22Rv1 (cell line): Measurements from ENCODE around the gene SIPA1L3.
A peak's percentile ranks its signal among the peaks of the same experiment; 100 is the strongest.

Experiments used
- ZFX ChIP-seq: fragments of 450-650 bp; IDR thresholded peaks from 2 replicates; pipeline ENCODE4 v1.6.1; 2017; ENCODE audit warnings: antibody characterized with exemption, borderline replicate concordance
- TF ChIP-seq, protein P1 (sequence below): fragments of 450-650 bp; IDR thresholded peaks from 2 replicates; pipeline ENCODE4 v1.5.1; 2017; ENCODE audit warnings: mild to moderate bottlenecking

DNA sequence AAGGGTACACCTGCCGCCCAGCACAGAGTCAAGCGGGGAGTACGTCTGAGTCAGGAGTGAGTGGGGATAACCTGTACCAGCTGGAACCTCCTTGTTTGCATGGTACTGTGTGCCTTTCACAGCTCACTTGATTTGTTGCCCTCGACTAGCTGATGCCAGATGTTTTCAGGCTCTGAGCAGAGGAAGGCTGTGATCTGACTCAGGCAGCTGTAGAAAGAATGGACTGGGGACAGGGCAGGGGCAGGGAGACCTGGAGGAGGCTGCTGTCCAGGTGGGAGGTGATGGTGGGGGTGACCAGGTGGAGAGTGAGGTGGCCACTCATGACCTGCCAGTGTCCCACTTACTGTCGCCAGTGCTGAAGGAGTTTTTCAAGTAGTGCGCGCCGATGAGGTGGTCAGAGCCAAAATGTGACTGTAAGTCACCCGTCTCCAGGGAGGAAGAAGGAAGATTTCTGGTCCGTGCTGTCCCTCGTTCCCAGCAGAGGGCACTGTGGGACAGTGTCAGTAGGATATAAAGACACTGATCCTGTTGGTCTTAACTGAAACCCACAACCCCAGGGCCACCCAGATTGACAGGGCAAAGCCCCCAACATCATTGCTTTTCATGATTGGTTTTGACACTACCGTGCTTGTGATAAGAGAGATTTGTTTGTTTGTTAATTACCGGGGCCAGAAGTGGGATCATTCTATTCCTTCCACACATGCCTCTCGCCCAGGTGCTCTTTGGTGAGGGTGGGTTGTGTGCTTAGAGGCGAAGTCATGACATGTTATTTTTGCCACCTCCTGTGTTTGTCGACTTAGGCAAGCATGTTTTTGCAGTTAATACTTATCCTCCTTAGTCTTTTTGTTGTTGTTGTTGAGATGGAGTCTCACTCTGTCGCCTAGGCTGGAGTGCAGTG is 188.7 kb downstream of the SIPA1L3 start:
- TF ChIP-seq, protein P1, sequence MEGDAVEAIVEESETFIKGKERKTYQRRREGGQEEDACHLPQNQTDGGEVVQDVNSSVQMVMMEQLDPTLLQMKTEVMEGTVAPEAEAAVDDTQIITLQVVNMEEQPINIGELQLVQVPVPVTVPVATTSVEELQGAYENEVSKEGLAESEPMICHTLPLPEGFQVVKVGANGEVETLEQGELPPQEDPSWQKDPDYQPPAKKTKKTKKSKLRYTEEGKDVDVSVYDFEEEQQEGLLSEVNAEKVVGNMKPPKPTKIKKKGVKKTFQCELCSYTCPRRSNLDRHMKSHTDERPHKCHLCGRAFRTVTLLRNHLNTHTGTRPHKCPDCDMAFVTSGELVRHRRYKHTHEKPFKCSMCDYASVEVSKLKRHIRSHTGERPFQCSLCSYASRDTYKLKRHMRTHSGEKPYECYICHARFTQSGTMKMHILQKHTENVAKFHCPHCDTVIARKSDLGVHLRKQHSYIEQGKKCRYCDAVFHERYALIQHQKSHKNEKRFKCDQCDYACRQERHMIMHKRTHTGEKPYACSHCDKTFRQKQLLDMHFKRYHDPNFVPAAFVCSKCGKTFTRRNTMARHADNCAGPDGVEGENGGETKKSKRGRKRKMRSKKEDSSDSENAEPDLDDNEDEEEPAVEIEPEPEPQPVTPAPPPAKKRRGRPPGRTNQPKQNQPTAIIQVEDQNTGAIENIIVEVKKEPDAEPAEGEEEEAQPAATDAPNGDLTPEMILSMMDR = peak; percentile 90
- TF ChIP-seq ZFX = no peak
